HepG2 (cell line): Measurements from ENCODE around the gene CCDC136. TPM values are rescaled to one million over a fixed set of nuclear protein-coding genes. Genes with fewer than 3 reads are reported as not detected.

ENCODE experiments used
- ATAC-seq: fragments of 200-7000 bp; cut with Tn5 transposase; 3 replicates; pipeline ENCODE4 v1.9.1; 2020; ENCODE audit warnings: mild to moderate bottlenecking, moderate library complexity
- BruUV-seq: library from RNA; stranded (reverse); fragments of 400-500 nt; replicated peaks from 2 replicates; lab custom pipeline; 2021; lab: Mats Ljungman, UMichigan
- CTCF ChIA-PET: fragments of 300-600 bp; formaldehyde crosslinking; extraction: SDS; loops from one replicate; lab custom pipeline; 2021; ENCODE audit warnings: low total read pairs, inconsistent platforms, low intra/inter-chr PET ratio; lab: Yijun Ruan, JAX
- POLR2A ChIA-PET: fragments of 350-600 bp; sonication (Branson Sonifier 250); formaldehyde crosslinking; loops from one replicate; lab custom pipeline; 2020; ENCODE audit warnings: antibody characterized with exemption, inconsistent platforms; lab: Yijun Ruan, JAX
- DNase-seq: peaks from one replicate; pipeline ENCODE4 v3.0.0-alpha.2; 2015; ENCODE audit warnings: low spot score
- FAIRE-seq: peaks from 3 replicates; lab custom pipeline; 2011; peaks lifted over from hg19 to GRCh38; lab: Jason Lieb, UNC
- H2AFZ ChIP-seq: one replicate; pipeline ENCODE4 v1.6.1; 2011; ENCODE audit warnings: low read length, inconsistent platforms
- H3K27ac ChIP-seq: fragments of 300-600 bp; 3 replicates; pipeline ENCODE4 v1.8.0; 2011; ENCODE audit warnings: mixed run types, mild to moderate bottlenecking, mixed read lengths, low read length, inconsistent platforms; ENCODE audit not compliant: insufficient read depth; ENCODE audit errors: extremely low read length
- H3K27me3 ChIP-seq, 2 experiments: fragments of 200-600 bp in 1 of 2; 2 replicates in 1 of 2; 3 replicates in 1 of 2; pipeline versions ENCODE4 v1.6.0 to v1.8.0; 2011; ENCODE audit warnings: low read length in 2 of 2, mild to moderate bottlenecking in 2 of 2, moderate library complexity in 2 of 2, inconsistent platforms in 1 of 2; ENCODE audit not compliant: insufficient read depth in 2 of 2, control insufficient read depth in 1 of 2
- H3K36me3 ChIP-seq, 2 experiments: fragments of 200-600 bp in 1 of 2; replicated peaks in 1 of 2; 2 replicates in 1 of 2; 3 replicates in 1 of 2; pipeline versions ENCODE4 v1.5.1 to v1.8.0; 2011; ENCODE audit warnings: low read length in 2 of 2, inconsistent platforms in 1 of 2; ENCODE audit not compliant: insufficient read depth in 2 of 2, control insufficient read depth in 1 of 2
- H3K4me1 ChIP-seq: 2 replicates; pipeline ENCODE4 v1.5.1; 2012; ENCODE audit warnings: low read length, inconsistent platforms; ENCODE audit not compliant: insufficient read depth
- H3K4me2 ChIP-seq: 2 replicates; pipeline ENCODE4 v1.6.0; 2011; ENCODE audit warnings: low read depth, low read length, inconsistent platforms
- H3K4me3 ChIP-seq, 3 experiments: fragments of 200-600 bp in 1 of 3; sonication (generic), shearing (Covaris generic) in 1 of 3; replicated peaks in 1 of 3; 2 replicates each; pipeline ENCODE4 v1.5.1; 2011 to 2016; ENCODE audit warnings: low read length in 3 of 3, inconsistent platforms in 2 of 3, low read depth in 2 of 3, mild to moderate bottlenecking in 2 of 3, control low read depth in 1 of 3, mixed read lengths in 1 of 3; ENCODE audit not compliant: insufficient read depth in 1 of 3
- H3K79me2 ChIP-seq: one replicate; pipeline ENCODE4 v1.6.1; 2011; ENCODE audit warnings: low read length, inconsistent platforms; ENCODE audit not compliant: insufficient read depth
- H3K9ac ChIP-seq: 2 replicates; pipeline ENCODE4 v1.6.0; 2011; ENCODE audit warnings: mild to moderate bottlenecking, low read depth, low read length, inconsistent platforms; ENCODE audit not compliant: insufficient read depth
- H3K9me3 ChIP-seq: 2 replicates; pipeline ENCODE4 v1.5.1; 2012; ENCODE audit warnings: mild to moderate bottlenecking, low read length
- H4K20me1 ChIP-seq: 2 replicates; pipeline ENCODE4 v1.6.0; 2011; ENCODE audit warnings: inconsistent platforms, mild to moderate bottlenecking, low read length, moderate library complexity; ENCODE audit not compliant: insufficient read depth
- CREM ChIP-seq, 2 experiments: sonication (generic) in 1 of 2; formaldehyde crosslinking in 1 of 2; IDR thresholded peaks; 2 replicates each; pipeline versions ENCODE4 v1.4.0 to v1.6.1; 2016 to 2020; ENCODE audit warnings: antibody characterized with exemption in 1 of 2, mild to moderate bottlenecking in 1 of 2, missing genetic modification reagents in 1 of 2
- KLF16 ChIP-seq, 2 experiments: sonication (generic) in 1 of 2; formaldehyde crosslinking in 1 of 2; IDR thresholded peaks; 2 replicates each; pipeline versions ENCODE4 v1.6.1 to v1.8.0; 2016 to 2023; ENCODE audit warnings: missing genetic modification reagents in 2 of 2, missing compliant biosample characterization in 1 of 2
- MAFK ChIP-seq, 2 experiments: IDR thresholded peaks in 1 of 2; conservative IDR thresholded peaks in 1 of 2; 2 replicates each; pipeline ENCODE4 v1.6.1; 2011; ENCODE audit warnings: improper control_type of control experiment in 2 of 2, low read length in 2 of 2
- MBNL3 ChIP-seq: fragments of 250-450 bp; sonication (Bioruptor Pico); conservative IDR thresholded peaks from 2 replicates; pipeline ENCODE4 v1.8.0; 2022; ENCODE audit warnings: mild to moderate bottlenecking, inconsistent platforms
- MIER2 ChIP-seq: IDR thresholded peaks from 2 replicates; pipeline ENCODE4 v1.6.1; 2016; ENCODE audit warnings: missing biosample characterization, missing genetic modification reagents
- NR2C2 ChIP-seq: sonication (generic); formaldehyde crosslinking; IDR thresholded peaks from 2 replicates; pipeline ENCODE4 v1.4.0; 2020; ENCODE audit warnings: missing genetic modification reagents, mild to moderate bottlenecking, moderate library complexity, borderline replicate concordance
- PHF8 ChIP-seq: sonication (generic); formaldehyde crosslinking; IDR thresholded peaks from 2 replicates; pipeline ENCODE4 v1.5.0; 2020; ENCODE audit warnings: missing genetic modification reagents
- SALL1 ChIP-seq: sonication (generic); formaldehyde crosslinking; IDR thresholded peaks from 2 replicates; pipeline ENCODE4 v1.8.0; 2022; ENCODE audit warnings: mild to moderate bottlenecking, missing genetic modification reagents
- THYN1 ChIP-seq: sonication (generic); formaldehyde crosslinking; IDR thresholded peaks from 2 replicates; pipeline ENCODE4 v1.8.1; 2023; ENCODE audit warnings: low read depth, mild to moderate bottlenecking, moderate library complexity, missing genetic modification reagents, borderline replicate concordance
- ZBTB42 ChIP-seq: sonication (generic); formaldehyde crosslinking; IDR thresholded peaks from 2 replicates; pipeline ENCODE4 v1.5.0; 2020; ENCODE audit warnings: mild to moderate bottlenecking, missing genetic modification reagents
- ZNF12 ChIP-seq: sonication (generic); formaldehyde crosslinking; IDR thresholded peaks from 2 replicates; pipeline ENCODE4 v1.5.0; 2020; ENCODE audit warnings: missing genetic modification reagents
- ZNF24 ChIP-seq: fragments of 450-650 bp; IDR thresholded peaks from 2 replicates; pipeline ENCODE4 v1.6.1; 2017; ENCODE audit warnings: antibody characterized with exemption, mild to moderate bottlenecking
- ZNF260 ChIP-seq: sonication (generic); formaldehyde crosslinking; IDR thresholded peaks from 2 replicates; pipeline ENCODE4 v1.4.0; 2020; ENCODE audit warnings: missing genetic modification reagents, low read depth, mild to moderate bottlenecking, borderline replicate concordance
- ZNF263 ChIP-seq: sonication (generic); formaldehyde crosslinking; IDR thresholded peaks from 2 replicates; pipeline ENCODE4 v1.4.0; 2020; ENCODE audit warnings: missing genetic modification reagents
- ZNF281 ChIP-seq: sonication (generic); formaldehyde crosslinking; IDR thresholded peaks from 2 replicates; pipeline ENCODE4 v1.4.0; 2020; ENCODE audit warnings: missing genetic modification reagents, borderline replicate concordance
- ZNF710 ChIP-seq: sonication (generic); formaldehyde crosslinking; IDR thresholded peaks from 2 replicates; pipeline ENCODE4 v1.5.0; 2020; ENCODE audit warnings: mild to moderate bottlenecking, missing genetic modification reagents, borderline replicate concordance
- WGBS: methylation state at CpG from one replicate; pipeline ENCODE4 v1.1.6; 2017; ENCODE audit warnings: low lambda C conversion rate; 5-methylcytosine and 5-hydroxymethylcytosine counted together
- in situ Hi-C: cut with HindIII; loops from 2 replicates; pipeline ENCODE4 v1.10.0; 2017; ENCODE audit warnings: low pct_unique_long_range_greater_than_20kb; ENCODE audit not compliant: extremely low pct_ligation_motif_present
- intact Hi-C: fragments of 100-400 bp; cut with micrococcal nuclease; formaldehyde crosslinking; loops from one replicate; pipeline ENCODE4 v1.10.0; 2022; ENCODE audit not compliant: unreplicated experiment
- polyA plus RNA-seq, 8 experiments: library from polyadenylated mRNA; depleted of rRNA in 3 of 8; stranded (reverse) in 7 of 8; unstranded in 1 of 8; fragments of >200 nt; fragmentation: Illumina TruSeq in 4 of 8; extraction: Trizol in 4 of 8; gene quantifications; 2 replicates each; pipeline versions ENCODE4 v1.2.1 to v1.2.3, GENCODE V29; 2011 to 2016; ENCODE audit warnings: low read depth in 4 of 8, missing spikeins in 1 of 8, mixed read lengths in 1 of 8; ENCODE audit not compliant: insufficient read depth in 1 of 8
- total RNA-seq, 5 experiments: library from RNA; depleted of rRNA; stranded (reverse); fragments of >200 nt; fragmentation: Illumina TruSeq; extraction: Trizol; gene quantifications; 2 replicates each; pipeline ENCODE4 v1.2.3, GENCODE V29; 2016; ENCODE audit warnings: low read depth in 1 of 5
- TF ChIP-seq, protein P1 (sequence below): sonication (generic); formaldehyde crosslinking; IDR thresholded peaks from 2 replicates; pipeline ENCODE4 v1.8.0; 2022; ENCODE audit warnings: mild to moderate bottlenecking, missing genetic modification reagents; ENCODE audit not compliant: insufficient replicate concordance

CCDC136 gene
- total and polyA plus RNA-seq, 2 of the 13 experiments (the other 11 are each of a cell fraction or from before 2014, with no cell fraction given), result 0.04 to 0.38 TPM

GRCh38 chr7:128783143-128783861 lies 8.5 kb upstream of the CCDC136 start:
- 13% methylated on average over 13 of the region's 15 CpGs for WGBS
- peak; percentile 61 for DNase-seq
- no peaks in the 10 kb centered on the region for H3K27me3 ChIP-seq
- H3K36me3 ChIP-seq, result no peaks in the 10 kb centered on the region
- no peaks in the 10 kb centered on the region for H3K9me3 ChIP-seq
- in situ Hi-C loops, result no loop called here
- no peak overlapping the region for H3K9ac ChIP-seq
- H3K4me3 ChIP-seq, result peak overlapping the region in 2 of 3 experiments; percentile 50 to 51; a peak in 4 of 6 replicates
- no peaks in the 10 kb centered on the region for H3K79me2 ChIP-seq
- no peaks in the 10 kb centered on the region for H4K20me1 ChIP-seq
- FAIRE-seq, result peak; percentile 28
- peak; percentile 82 for ATAC-seq
- no peak overlapping the region for H3K27ac ChIP-seq
- peaks cover 15% of the 10 kb centered on the region for H3K4me1 ChIP-seq
- no TSS peak for BruUV-seq
- intact Hi-C loops, result loop anchor here (10.0 kb wide), 1 partner anchor 81 kb away; the partner anchor contains the start of gene ATP6V1F
- H2AFZ ChIP-seq, result no peak overlapping the region
- ChIA-PET POLR2A (interaction anchor here (1.7 kb wide), 1 partner anchor 44 kb away, joined by 5 read pairs; the partner anchor contains the start of gene CALU), CTCF (no interaction called here)
- peak overlapping the region; percentile 68 for H3K4me2 ChIP-seq
- TF ChIP-seq KLF16 (CRISPR knock-in tag; IDR thresholded peaks at IDR 0.05) (0 out of 4 replicates have a peak, but pooled peaks of 1 of the 2 experiments have one; percentile 38), ZNF24 (peak; percentile 95), SALL1 (CRISPR knock-in tag) (peak; percentile 61; the same call in 1 of the 2 replicates), ZNF263 (CRISPR knock-in tag) (peak; percentile 79), ZNF710 (no peak), MBNL3 (CRISPR knock-in tag) (no peak), ZNF12 (CRISPR knock-in tag) (no peak), THYN1 (CRISPR knock-in tag) (no peak), MAFK (conservative IDR thresholded peaks at IDR 0.05 in 1 of 2, IDR thresholded peaks at IDR 0.05 in 1 of 2; ENCODE audit: low read length in 2 of 2) (no peak), MIER2 (CRISPR knock-in tag) (no peak), ZNF281 (CRISPR knock-in tag) (no peak), CREM (IDR thresholded peaks at IDR 0.05) (peak; percentile 29; the same call in 1 of the 2 replicates), CREM (CRISPR knock-in tag; IDR thresholded peaks at IDR 0.05) (no peak), ZNF260 (CRISPR knock-in tag) (no peak), ZBTB42 (peak; percentile 89; the same call in 1 of the 2 replicates), NR2C2 (CRISPR knock-in tag) (0 out of 2 replicates have a peak, but pooled peaks have one; percentile 18), PHF8 (CRISPR knock-in tag) (peak; percentile 12; the same call in 1 of the 2 replicates)
- TF ChIP-seq, protein P1, sequence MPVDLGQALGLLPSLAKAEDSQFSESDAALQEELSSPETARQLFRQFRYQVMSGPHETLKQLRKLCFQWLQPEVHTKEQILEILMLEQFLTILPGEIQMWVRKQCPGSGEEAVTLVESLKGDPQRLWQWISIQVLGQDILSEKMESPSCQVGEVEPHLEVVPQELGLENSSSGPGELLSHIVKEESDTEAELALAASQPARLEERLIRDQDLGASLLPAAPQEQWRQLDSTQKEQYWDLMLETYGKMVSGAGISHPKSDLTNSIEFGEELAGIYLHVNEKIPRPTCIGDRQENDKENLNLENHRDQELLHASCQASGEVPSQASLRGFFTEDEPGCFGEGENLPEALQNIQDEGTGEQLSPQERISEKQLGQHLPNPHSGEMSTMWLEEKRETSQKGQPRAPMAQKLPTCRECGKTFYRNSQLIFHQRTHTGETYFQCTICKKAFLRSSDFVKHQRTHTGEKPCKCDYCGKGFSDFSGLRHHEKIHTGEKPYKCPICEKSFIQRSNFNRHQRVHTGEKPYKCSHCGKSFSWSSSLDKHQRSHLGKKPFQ (CRISPR knock-in tag), result no peak
